Measurements from ENCODE around the gene MAPT.

DNA sequence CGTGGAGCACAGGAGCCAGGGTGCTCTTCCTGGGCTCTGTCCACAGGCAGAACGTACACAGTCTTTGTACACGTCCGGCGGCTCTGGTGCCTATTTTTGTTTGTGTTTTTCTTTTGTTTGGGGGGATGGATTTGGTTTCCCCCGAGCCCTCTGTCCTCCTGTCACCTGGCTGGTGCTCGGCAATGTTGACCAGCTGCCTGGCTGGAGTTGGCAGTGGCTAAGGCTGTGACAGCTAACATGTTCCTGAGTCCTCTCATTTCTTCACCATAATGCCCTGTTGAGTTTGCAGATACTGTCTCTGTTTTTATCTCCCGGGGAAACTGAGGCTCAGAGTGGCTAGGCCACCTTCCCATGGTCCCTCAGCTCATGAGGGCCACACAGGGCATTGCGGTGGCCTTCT is 25.7 kb downstream of the MAPT start:
- TF ChIP-seq, protein P1, sequence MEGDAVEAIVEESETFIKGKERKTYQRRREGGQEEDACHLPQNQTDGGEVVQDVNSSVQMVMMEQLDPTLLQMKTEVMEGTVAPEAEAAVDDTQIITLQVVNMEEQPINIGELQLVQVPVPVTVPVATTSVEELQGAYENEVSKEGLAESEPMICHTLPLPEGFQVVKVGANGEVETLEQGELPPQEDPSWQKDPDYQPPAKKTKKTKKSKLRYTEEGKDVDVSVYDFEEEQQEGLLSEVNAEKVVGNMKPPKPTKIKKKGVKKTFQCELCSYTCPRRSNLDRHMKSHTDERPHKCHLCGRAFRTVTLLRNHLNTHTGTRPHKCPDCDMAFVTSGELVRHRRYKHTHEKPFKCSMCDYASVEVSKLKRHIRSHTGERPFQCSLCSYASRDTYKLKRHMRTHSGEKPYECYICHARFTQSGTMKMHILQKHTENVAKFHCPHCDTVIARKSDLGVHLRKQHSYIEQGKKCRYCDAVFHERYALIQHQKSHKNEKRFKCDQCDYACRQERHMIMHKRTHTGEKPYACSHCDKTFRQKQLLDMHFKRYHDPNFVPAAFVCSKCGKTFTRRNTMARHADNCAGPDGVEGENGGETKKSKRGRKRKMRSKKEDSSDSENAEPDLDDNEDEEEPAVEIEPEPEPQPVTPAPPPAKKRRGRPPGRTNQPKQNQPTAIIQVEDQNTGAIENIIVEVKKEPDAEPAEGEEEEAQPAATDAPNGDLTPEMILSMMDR (IDR thresholded peaks at IDR 0.05; ENCODE audit: borderline replicate concordance, extremely low read depth, low read length, poor library complexity, severe bottlenecking): no peak
- TF ChIP-seq EZH2 (IDR thresholded peaks at IDR 0.05; ENCODE audit: borderline replicate concordance, low read depth, low read length, severe bottlenecking): no peak
